GM13977 (cell line): ENCODE measurements around the gene F8.
"Not testable (repeated sequence)": the region's sequence is repeated elsewhere in the genome, so short reads cannot be mapped to it uniquely, and the experiment has no call there.

Experiments
- DNase-seq: peaks from one replicate; pipeline ENCODE4 v3.0.0; 2012; ENCODE audit warnings: low spot score
- CTCF ChIP-seq: IDR thresholded peaks from 2 replicates; pipeline ENCODE4 v1.5.1; 2012; ENCODE audit warnings: mild to moderate bottlenecking, control low read depth; ENCODE audit not compliant: insufficient read depth; ENCODE audit errors: extremely low read depth, missing control alignments
- in situ Hi-C: fragments of 300-500 bp; cut with MboI; formaldehyde crosslinking; loops from one replicate; pipeline ENCODE4 v1.12.0; 2022; ENCODE audit warnings: low sequenced_read_pairs, low pct_unique_long_range_greater_than_20kb, mixed read lengths, inconsistent platforms; ENCODE audit not compliant: unreplicated experiment

F8 gene

DNA sequence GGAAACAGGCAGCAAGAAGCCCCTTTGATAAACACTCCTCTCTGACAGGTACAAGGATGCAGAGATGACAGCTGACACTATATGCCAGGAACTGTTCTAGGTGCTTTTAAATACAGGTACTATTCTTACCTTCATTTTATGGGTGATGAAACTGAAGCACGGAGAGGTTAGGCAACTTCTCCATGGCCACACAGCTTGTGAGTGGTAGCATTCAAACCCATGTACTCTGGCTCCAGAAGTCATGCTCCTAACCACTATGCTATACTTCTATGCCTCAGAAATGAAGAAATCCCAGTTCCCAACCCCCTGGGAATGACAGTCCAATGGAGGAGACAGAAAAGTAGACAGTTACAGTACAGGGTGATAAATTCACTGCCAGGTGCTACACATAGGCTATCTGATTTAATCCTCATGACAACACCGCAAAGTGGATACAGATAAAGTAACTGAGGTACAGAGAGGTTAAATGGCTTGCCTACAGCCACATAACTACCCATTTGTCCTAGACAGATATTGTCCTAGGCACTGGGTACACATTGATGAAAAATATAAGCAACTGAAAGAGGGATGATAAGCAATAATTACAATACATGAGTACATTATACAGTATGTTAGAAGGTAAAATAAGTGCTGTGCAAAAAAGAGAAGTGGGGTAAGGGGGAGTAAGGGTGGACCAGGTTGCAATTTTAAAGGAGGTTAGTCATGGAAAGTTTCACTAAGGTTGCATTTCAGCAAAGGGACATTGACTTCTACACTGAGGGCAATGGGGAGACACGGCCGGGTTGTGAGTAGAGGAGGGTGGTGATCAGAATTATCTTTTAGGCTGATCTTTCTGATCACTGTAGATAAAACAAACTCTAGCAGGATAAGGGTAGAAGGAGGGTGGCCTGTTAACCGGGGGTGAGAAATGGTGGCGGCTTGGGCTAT, 1.6 kb upstream of the F8 start:
- in situ Hi-C loops: no loop called here
- no peak for TF ChIP-seq CTCF
- no peak for DNase-seq

DNA sequence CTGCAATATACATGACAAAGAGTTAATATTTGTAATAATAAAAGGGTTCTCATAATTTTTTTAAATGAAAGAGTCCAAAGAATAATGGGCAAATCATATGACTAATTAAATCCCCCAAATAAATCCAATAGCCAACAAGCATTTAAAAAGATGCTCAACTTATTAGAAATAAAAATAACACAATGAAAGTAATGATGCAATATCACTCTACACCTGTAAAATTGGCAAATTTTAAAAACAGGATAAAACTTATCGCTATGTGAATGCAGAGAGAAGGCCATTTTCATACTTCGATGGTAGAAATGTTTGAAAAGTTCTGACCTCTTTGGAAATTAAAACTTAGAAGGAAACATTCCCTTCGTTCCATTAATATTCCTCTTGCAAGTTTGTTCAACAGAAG, 1.9 kb downstream of the F8 start:
- in situ Hi-C loops: no loop called here
- no peak for DNase-seq
- no peak for TF ChIP-seq CTCF

GRCh38 chrX:155009994-155010472, 12.5 kb downstream of the F8 start:
- no peak for TF ChIP-seq CTCF
- no peak for DNase-seq
- in situ Hi-C loops: no loop called here

- DNase-seq, in situ Hi-C loops: not testable (repeated sequence)
Measured at GRCh38 chrX:155008578-155008977, 13.9 kb downstream of the F8 start.

GRCh38 chrX:155006913-155007671, 15.4 kb downstream of the F8 start:
- DNase-seq, in situ Hi-C loops: not testable (repeated sequence)

DNA sequence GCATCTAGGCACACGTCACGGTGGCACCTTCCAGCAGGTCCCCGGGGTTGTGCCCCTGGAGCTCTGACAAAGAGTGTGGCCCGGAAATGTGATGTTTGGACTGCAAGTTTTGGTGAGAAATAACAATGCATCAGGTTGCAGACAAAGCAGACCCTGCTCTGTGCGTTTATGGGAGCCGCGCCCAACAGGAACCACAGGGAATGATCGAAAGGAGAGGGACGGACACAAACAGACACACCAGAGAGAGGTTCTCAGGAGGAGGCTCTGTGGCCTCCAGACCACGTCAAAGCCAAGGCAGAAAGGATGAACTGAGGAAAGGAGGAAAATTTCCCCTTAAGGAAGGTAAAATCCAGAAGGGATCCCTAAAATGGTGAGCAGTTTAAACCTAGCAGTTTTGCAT, 16.1 kb downstream of the F8 start:
- in situ Hi-C loops, DNase-seq: not testable (repeated sequence)

DNA sequence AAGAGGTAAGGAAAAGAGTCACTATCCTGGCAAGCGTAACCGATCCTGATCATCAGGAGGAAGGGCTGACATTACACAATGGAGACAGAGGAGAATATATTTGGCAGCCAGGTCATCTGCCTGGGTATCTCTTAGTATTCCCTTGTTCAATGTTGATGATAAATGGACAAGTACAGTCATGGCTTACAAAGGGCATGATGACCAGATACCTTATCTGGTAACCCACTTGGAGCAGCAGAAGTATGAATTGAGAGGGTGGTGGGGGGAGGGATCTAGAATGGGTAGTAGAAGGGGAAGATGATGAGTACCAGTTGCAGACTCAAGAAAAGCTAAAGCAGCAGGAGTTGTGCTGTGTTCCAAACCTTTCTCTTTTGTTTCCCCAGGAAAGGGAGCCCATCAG, 17.3 kb downstream of the F8 start:
- in situ Hi-C loops: no loop called here
- TF ChIP-seq CTCF: no peak
- DNase-seq: no peak

DNA sequence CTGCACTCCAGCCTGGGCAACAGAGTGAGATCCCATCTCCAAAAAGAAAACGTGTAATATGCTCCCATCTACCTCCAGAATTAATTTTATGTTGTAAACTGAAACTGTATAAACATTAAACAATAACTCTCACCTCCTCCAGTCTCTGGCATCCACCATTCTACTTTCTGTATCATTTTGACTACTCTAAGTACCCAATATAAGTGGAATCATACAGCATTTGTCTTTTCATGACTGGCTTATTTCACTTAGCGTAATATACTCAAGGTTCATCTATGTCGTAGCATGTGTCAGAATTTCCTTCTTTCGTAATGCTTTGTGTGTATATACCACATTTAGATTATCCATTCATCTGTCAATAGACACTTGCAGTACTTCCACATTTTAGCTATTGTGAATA, 20.6 kb downstream of the F8 start:
- in situ Hi-C loops: no loop called here
- no peak for DNase-seq
- no peak for TF ChIP-seq CTCF
